ENCODE measurements around the gene CTNND2.

GRCh38 chr5:11494340-11494739, 409.9 kb downstream of the CTNND2 start:
- TF ChIP-seq CTCF (IDR thresholded peaks at IDR 0.05) (no peak), POLR2AphosphoS5 (IDR thresholded peaks at IDR 0.05) (no peak), POLR2A (IDR thresholded peaks at IDR 0.05) (no peak)
